ENCODE results near the gene UGT1A9.

UGT1A9 gene

GRCh38 chr2:233819884-233820773, 148.4 kb downstream of the UGT1A9 start:
- DNase-seq, result no peak

GRCh38 chr2:233820774-233821105, 149.0 kb downstream of the UGT1A9 start:
- DNase-seq, result no peak

GRCh38 chr2:233821196-233821595, 149.5 kb downstream of the UGT1A9 start:
- no peak for DNase-seq

GRCh38 chr2:233821709-233822100, 150.0 kb downstream of the UGT1A9 start:
- no peak for DNase-seq

GRCh38 chr2:233822101-233822771, 150.5 kb downstream of the UGT1A9 start:
- no peak for DNase-seq
